ENCODE data around the gene FUT1. TPM values are rescaled to one million over a fixed set of nuclear protein-coding genes. Genes with fewer than 3 reads are reported as not detected.

The FUT1 gene
- total and polyA plus RNA-seq, 9 of the 15 experiments (the other 6 are each of a cell fraction or from before 2014, with no cell fraction given), result 2.3 to 18.5 (median 8.8) TPM

GRCh38 chr19:48698046-48698445 lies 54.4 kb downstream of the FUT1 start (continued):
- TF ChIP-seq, protein P1, sequence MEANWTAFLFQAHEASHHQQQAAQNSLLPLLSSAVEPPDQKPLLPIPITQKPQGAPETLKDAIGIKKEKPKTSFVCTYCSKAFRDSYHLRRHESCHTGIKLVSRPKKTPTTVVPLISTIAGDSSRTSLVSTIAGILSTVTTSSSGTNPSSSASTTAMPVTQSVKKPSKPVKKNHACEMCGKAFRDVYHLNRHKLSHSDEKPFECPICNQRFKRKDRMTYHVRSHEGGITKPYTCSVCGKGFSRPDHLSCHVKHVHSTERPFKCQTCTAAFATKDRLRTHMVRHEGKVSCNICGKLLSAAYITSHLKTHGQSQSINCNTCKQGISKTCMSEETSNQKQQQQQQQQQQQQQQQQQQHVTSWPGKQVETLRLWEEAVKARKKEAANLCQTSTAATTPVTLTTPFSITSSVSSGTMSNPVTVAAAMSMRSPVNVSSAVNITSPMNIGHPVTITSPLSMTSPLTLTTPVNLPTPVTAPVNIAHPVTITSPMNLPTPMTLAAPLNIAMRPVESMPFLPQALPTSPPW (CRISPR knock-in tag; IDR thresholded peaks at IDR 0.05), result peak; percentile 52; the same call in 1 of the 2 replicates
- TF ChIP-seq SMARCA5 (IDR thresholded peaks at IDR 0.05) (peak; percentile 42; the same call in 1 of the 2 replicates), ZNF23 (CRISPR knock-in tag; IDR thresholded peaks at IDR 0.05) (no peak), ZNF311 (CRISPR knock-in tag; IDR thresholded peaks at IDR 0.05) (no peak), RBM39 (optimal IDR thresholded peaks at IDR 0.05; ENCODE audit: low read depth, low read length) (no peak), HMGXB4 (CRISPR knock-in tag; IDR thresholded peaks at IDR 0.05) (no peak), ZNF354B (CRISPR knock-in tag; IDR thresholded peaks at IDR 0.05) (no peak), RBM25 (IDR thresholded peaks at IDR 0.05; ENCODE audit: low read depth, low read length, severe bottlenecking) (peak; percentile 90), SNIP1 (IDR thresholded peaks at IDR 0.05; ENCODE audit: low read depth) (no peak), ARID1B (IDR thresholded peaks at IDR 0.05) (peak; percentile 86), MTA2 (IDR thresholded peaks at IDR 0.05; ENCODE audit: low read depth) (peak; percentile 27; the same call in 1 of the 2 replicates), PHB (CRISPR knock-in tag; IDR thresholded peaks at IDR 0.05) (no peak), C11orf30 (IDR thresholded peaks at IDR 0.05; ENCODE audit: low read depth) (no peak), ZKSCAN8 (CRISPR knock-in tag; IDR thresholded peaks at IDR 0.05) (no peak), ASH1L (IDR thresholded peaks at IDR 0.05; ENCODE audit: borderline replicate concordance, low read depth, partially characterized antibody) (peak; percentile 22), ZBTB40 (IDR thresholded peaks at IDR 0.05) (no peak), ZBTB40 (CRISPR knock-in tag; IDR thresholded peaks at IDR 0.05) (no peak)
- TF ChIP-seq, protein P2, sequence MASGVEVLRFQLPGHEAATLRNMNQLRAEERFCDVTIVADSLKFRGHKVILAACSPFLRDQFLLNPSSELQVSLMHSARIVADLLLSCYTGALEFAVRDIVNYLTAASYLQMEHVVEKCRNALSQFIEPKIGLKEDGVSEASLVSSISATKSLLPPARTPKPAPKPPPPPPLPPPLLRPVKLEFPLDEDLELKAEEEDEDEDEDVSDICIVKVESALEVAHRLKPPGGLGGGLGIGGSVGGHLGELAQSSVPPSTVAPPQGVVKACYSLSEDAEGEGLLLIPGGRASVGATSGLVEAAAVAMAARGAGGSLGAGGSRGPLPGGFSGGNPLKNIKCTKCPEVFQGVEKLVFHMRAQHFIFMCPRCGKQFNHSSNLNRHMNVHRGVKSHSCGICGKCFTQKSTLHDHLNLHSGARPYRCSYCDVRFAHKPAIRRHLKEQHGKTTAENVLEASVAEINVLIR (CRISPR knock-in tag; IDR thresholded peaks at IDR 0.05), result no peak

Measured in K562 (cell line).